OCI-LY1 (cell line): Measurements from ENCODE around the gene CIRBP.

Experiments used
- H2AFZ ChIP-seq: fragments of 200-600 bp; sonication (generic), shearing (Covaris generic); 2 replicates; pipeline ENCODE4 v1.6.0; 2014; ENCODE audit warnings: antibody characterized with exemption, mild to moderate bottlenecking, low read length
- H3F3A ChIP-seq: fragments of 200-600 bp; sonication (generic), shearing (Covaris generic); 2 replicates; pipeline ENCODE4 v1.6.0; 2014; ENCODE audit warnings: mild to moderate bottlenecking, antibody characterized with exemption, low read length, moderate library complexity; ENCODE audit not compliant: insufficient read depth
- H3K27ac ChIP-seq: fragments of 200-600 bp; sonication (generic); 2 replicates; pipeline ENCODE4 v1.5.1; 2014; ENCODE audit warnings: low read length, mixed run types, mild to moderate bottlenecking, low read depth; ENCODE audit not compliant: poor library complexity, severe bottlenecking
- H3K27me3 ChIP-seq: fragments of 200-600 bp; sonication (generic); 2 replicates; pipeline ENCODE4 v1.6.0; 2014; ENCODE audit warnings: antibody characterized with exemption, mild to moderate bottlenecking, low read length, moderate library complexity; ENCODE audit not compliant: insufficient read depth
- H3K36me3 ChIP-seq: fragments of 200-600 bp; sonication (generic); 2 replicates; pipeline ENCODE4 v1.6.1; 2014; ENCODE audit warnings: mild to moderate bottlenecking, antibody characterized with exemption, low read length, moderate library complexity, mixed read lengths; ENCODE audit not compliant: insufficient read depth
- H3K4me1 ChIP-seq: fragments of 200-600 bp; sonication (generic); 2 replicates; pipeline ENCODE4 v1.5.1; 2014; ENCODE audit warnings: mild to moderate bottlenecking, low read length, moderate library complexity; ENCODE audit not compliant: insufficient read depth, severe bottlenecking
- H3K4me2 ChIP-seq: fragments of 200-600 bp; sonication (generic), shearing (Covaris generic); 2 replicates; pipeline ENCODE4 v1.6.1; 2014; ENCODE audit warnings: low read length
- H3K4me3 ChIP-seq: fragments of 200-600 bp; sonication (generic); 2 replicates; pipeline ENCODE4 v1.5.1; 2014; ENCODE audit warnings: low read length, low read depth, mild to moderate bottlenecking, mixed read lengths; ENCODE audit not compliant: poor library complexity, severe bottlenecking
- H3K79me2 ChIP-seq: fragments of 200-600 bp; shearing (Covaris generic); 2 replicates; pipeline ENCODE4 v1.6.1; 2016; ENCODE audit warnings: mixed run types, low read length, mixed read lengths; ENCODE audit not compliant: insufficient read depth
- H3K9ac ChIP-seq: fragments of 200-600 bp; sonication (generic), shearing (Covaris generic); 2 replicates; pipeline ENCODE4 v1.6.1; 2014; ENCODE audit warnings: mild to moderate bottlenecking, low read length, mixed read lengths
- H3K9me2 ChIP-seq: fragments of 200-600 bp; sonication (generic), shearing (Covaris generic); 2 replicates; pipeline ENCODE4 v1.6.1; 2014; ENCODE audit warnings: low read depth, mild to moderate bottlenecking, low read length, mixed read lengths
- H3K9me3 ChIP-seq: fragments of 200-600 bp; shearing (Covaris generic); 2 replicates; pipeline ENCODE4 v1.6.1; 2014; ENCODE audit warnings: low read length, mixed read lengths
- H4K20me1 ChIP-seq: fragments of 200-600 bp; sonication (generic), shearing (Covaris generic); 2 replicates; pipeline ENCODE4 v1.6.0; 2016; ENCODE audit warnings: mild to moderate bottlenecking, low read length; ENCODE audit not compliant: insufficient read depth
- CTCF ChIP-seq: fragments of 200-600 bp; sonication (generic), shearing (Covaris generic); IDR thresholded peaks from 2 replicates; pipeline ENCODE4 v1.5.1; 2017; ENCODE audit warnings: mild to moderate bottlenecking, antibody characterized with exemption, low read length, moderate library complexity, mixed read lengths
- EZH2 ChIP-seq: fragments of 200-600 bp; sonication (generic), shearing (Covaris generic); IDR thresholded peaks from 2 replicates; pipeline ENCODE4 v1.8.0; 2017; ENCODE audit warnings: borderline replicate concordance, mixed run types, mild to moderate bottlenecking, antibody characterized with exemption, low read length, moderate library complexity, mixed read lengths

The CIRBP gene

GRCh38 chr19:1223018-1223855 lies 45.9 kb upstream of the CIRBP start:
- no peaks in the 10 kb centered on the region for H3F3A ChIP-seq
- H3K79me2 ChIP-seq, result no peaks in the 10 kb centered on the region
- H3K27me3 ChIP-seq, result no peaks in the 10 kb centered on the region
- no peak overlapping the region for H3K27ac ChIP-seq
- no peaks in the 10 kb centered on the region for H4K20me1 ChIP-seq
- H3K4me3 ChIP-seq, result no peak overlapping the region
- peaks cover 14% of the 10 kb centered on the region for H3K4me1 ChIP-seq
- H2AFZ ChIP-seq, result no peak overlapping the region
- H3K9me2 ChIP-seq, result no peaks in the 10 kb centered on the region
- peaks cover 48% of the 10 kb centered on the region for H3K36me3 ChIP-seq
- H3K9me3 ChIP-seq, result no peaks in the 10 kb centered on the region
- peak; percentile 66 for TF ChIP-seq CTCF
- TF ChIP-seq EZH2, result no peak
- H3K9ac ChIP-seq, result no peak overlapping the region
- no peak overlapping the region for H3K4me2 ChIP-seq

- Histone ChIP-seq H3K36me3 (peaks cover 48% of the 10 kb centered on the region), H2AFZ (no peak overlapping the region), H3K4me2 (no peak overlapping the region), H3K9me2 (no peaks in the 10 kb centered on the region), H3K4me1 (peaks cover 14% of the 10 kb centered on the region), H3K27ac (no peak overlapping the region), H3K9me3 (no peaks in the 10 kb centered on the region), H3K79me2 (no peaks in the 10 kb centered on the region), H3K27me3 (no peaks in the 10 kb centered on the region), H3F3A (no peaks in the 10 kb centered on the region), H3K9ac (no peak overlapping the region), H4K20me1 (no peaks in the 10 kb centered on the region), H3K4me3 (no peak overlapping the region)
- TF ChIP-seq CTCF (no peak), EZH2 (no peak)
Observed at GRCh38 chr19:1224047-1224825, 44.9 kb upstream of the CIRBP start.

GRCh38 chr19:1224847-1225246 lies 44.3 kb upstream of the CIRBP start:
- H3K9me3 ChIP-seq, result no peaks in the 10 kb centered on the region
- no peaks in the 10 kb centered on the region for H3F3A ChIP-seq
- no peak overlapping the region for H2AFZ ChIP-seq
- no peaks in the 10 kb centered on the region for H3K79me2 ChIP-seq
- no peak overlapping the region for H3K9ac ChIP-seq
- H4K20me1 ChIP-seq, result no peaks in the 10 kb centered on the region
- H3K27me3 ChIP-seq, result no peaks in the 10 kb centered on the region
- H3K4me3 ChIP-seq, result no peak overlapping the region
- TF ChIP-seq EZH2 (no peak), CTCF (no peak)
- H3K4me1 ChIP-seq, result peaks cover 13% of the 10 kb centered on the region
- no peaks in the 10 kb centered on the region for H3K9me2 ChIP-seq
- H3K4me2 ChIP-seq, result no peak overlapping the region
- H3K27ac ChIP-seq, result no peak overlapping the region
- peaks cover 48% of the 10 kb centered on the region for H3K36me3 ChIP-seq
